SK-N-SH (cell line): ENCODE data around the gene SAMD15.

Experiments
- EZH2phosphoT487 ChIP-seq: fragments of 200-600 bp; sonication (generic); IDR thresholded peaks from 2 replicates; pipeline ENCODE4 v1.6.1; 2017; ENCODE audit warnings: low read depth, mixed run types, mild to moderate bottlenecking, antibody characterized with exemption, moderate library complexity, borderline replicate concordance
- FOXM1 ChIP-seq: IDR thresholded peaks from 2 replicates; pipeline ENCODE4 v1.4.0; 2012; ENCODE audit warnings: low read depth, mild to moderate bottlenecking
- MXI1 ChIP-seq: IDR thresholded peaks from 2 replicates; pipeline ENCODE4 v1.6.1; 2012; ENCODE audit warnings: mild to moderate bottlenecking, low read depth, low read length, improper control_type of control experiment
- NFIC ChIP-seq: IDR thresholded peaks from 2 replicates; pipeline ENCODE4 v1.4.0; 2012; ENCODE audit warnings: borderline replicate concordance
- POLR2AphosphoS5 ChIP-seq: IDR thresholded peaks from 2 replicates; pipeline ENCODE4 v1.6.1; 2012; ENCODE audit warnings: low read depth, low read length
- RAD21 ChIP-seq: IDR thresholded peaks from 2 replicates; pipeline ENCODE4 v1.6.1; 2012; ENCODE audit warnings: mild to moderate bottlenecking, low read length
- RFX5 ChIP-seq: IDR thresholded peaks from 2 replicates; pipeline ENCODE4 v1.6.1; 2012; ENCODE audit warnings: mild to moderate bottlenecking, improper control_type of control experiment, low read length
- SMC3 ChIP-seq: IDR thresholded peaks from 2 replicates; pipeline ENCODE4 v1.6.1; 2012; ENCODE audit warnings: low read depth, low read length, improper control_type of control experiment
- TAF1 ChIP-seq: IDR thresholded peaks from 2 replicates; pipeline ENCODE4 v1.6.1; 2012; ENCODE audit warnings: low read depth, mild to moderate bottlenecking, low read length, moderate library complexity, borderline replicate concordance
- TF ChIP-seq, protein P1 (sequence below): fragments of 200-600 bp; sonication (generic); IDR thresholded peaks from 2 replicates; pipeline ENCODE4 v1.6.1; 2017; ENCODE audit warnings: antibody characterized with exemption, mild to moderate bottlenecking, moderate library complexity
- TF ChIP-seq, protein P2 (sequence below): IDR thresholded peaks from 2 replicates; pipeline ENCODE4 v1.4.0; 2012; ENCODE audit warnings: low read depth, borderline replicate concordance
- TF ChIP-seq, protein P3 (sequence below): fragments of 150-350 bp; IDR thresholded peaks from 2 replicates; pipeline ENCODE4 v1.6.1; 2017; ENCODE audit warnings: antibody characterized with exemption, low read length, low read depth, borderline replicate concordance
- TF ChIP-seq, protein P4 (sequence below): IDR thresholded peaks from 2 replicates; pipeline ENCODE4 v1.6.1; 2012; ENCODE audit warnings: mild to moderate bottlenecking, low read depth, low read length, moderate library complexity

DNA sequence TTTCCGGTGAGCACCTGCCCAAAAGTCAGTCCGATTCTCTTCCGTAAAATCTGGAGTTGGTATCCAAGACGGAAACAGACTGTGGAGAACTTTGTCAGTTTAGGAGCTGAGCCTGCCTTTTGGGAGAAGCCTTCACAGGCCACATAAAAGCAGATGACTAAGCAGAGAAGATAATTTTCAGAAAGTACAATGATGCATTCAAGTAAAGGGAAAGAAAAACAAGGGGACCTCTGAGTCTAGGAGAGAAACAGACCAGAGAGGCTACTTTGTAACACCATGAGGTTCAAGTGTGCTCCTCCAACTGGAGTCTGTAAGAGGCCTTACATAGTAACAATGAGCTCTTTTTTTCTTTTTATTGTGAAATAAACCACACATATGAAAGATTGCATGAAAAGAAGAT is 21.4 kb upstream of the SAMD15 start:
- TF ChIP-seq, protein P1, sequence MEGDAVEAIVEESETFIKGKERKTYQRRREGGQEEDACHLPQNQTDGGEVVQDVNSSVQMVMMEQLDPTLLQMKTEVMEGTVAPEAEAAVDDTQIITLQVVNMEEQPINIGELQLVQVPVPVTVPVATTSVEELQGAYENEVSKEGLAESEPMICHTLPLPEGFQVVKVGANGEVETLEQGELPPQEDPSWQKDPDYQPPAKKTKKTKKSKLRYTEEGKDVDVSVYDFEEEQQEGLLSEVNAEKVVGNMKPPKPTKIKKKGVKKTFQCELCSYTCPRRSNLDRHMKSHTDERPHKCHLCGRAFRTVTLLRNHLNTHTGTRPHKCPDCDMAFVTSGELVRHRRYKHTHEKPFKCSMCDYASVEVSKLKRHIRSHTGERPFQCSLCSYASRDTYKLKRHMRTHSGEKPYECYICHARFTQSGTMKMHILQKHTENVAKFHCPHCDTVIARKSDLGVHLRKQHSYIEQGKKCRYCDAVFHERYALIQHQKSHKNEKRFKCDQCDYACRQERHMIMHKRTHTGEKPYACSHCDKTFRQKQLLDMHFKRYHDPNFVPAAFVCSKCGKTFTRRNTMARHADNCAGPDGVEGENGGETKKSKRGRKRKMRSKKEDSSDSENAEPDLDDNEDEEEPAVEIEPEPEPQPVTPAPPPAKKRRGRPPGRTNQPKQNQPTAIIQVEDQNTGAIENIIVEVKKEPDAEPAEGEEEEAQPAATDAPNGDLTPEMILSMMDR = no peak
- TF ChIP-seq POLR2AphosphoS5 (no peak), RAD21 (no peak), RFX5 (no peak), FOXM1 (no peak), EZH2phosphoT487 (no peak), SMC3 (no peak), TAF1 (no peak), MXI1 (no peak), NFIC (no peak)
- TF ChIP-seq, protein P2, sequence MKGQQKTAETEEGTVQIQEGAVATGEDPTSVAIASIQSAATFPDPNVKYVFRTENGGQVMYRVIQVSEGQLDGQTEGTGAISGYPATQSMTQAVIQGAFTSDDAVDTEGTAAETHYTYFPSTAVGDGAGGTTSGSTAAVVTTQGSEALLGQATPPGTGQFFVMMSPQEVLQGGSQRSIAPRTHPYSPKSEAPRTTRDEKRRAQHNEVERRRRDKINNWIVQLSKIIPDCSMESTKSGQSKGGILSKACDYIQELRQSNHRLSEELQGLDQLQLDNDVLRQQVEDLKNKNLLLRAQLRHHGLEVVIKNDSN = no peak
- TF ChIP-seq, protein P3, sequence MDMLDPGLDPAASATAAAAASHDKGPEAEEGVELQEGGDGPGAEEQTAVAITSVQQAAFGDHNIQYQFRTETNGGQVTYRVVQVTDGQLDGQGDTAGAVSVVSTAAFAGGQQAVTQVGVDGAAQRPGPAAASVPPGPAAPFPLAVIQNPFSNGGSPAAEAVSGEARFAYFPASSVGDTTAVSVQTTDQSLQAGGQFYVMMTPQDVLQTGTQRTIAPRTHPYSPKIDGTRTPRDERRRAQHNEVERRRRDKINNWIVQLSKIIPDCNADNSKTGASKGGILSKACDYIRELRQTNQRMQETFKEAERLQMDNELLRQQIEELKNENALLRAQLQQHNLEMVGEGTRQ = no peak
- TF ChIP-seq, protein P4, sequence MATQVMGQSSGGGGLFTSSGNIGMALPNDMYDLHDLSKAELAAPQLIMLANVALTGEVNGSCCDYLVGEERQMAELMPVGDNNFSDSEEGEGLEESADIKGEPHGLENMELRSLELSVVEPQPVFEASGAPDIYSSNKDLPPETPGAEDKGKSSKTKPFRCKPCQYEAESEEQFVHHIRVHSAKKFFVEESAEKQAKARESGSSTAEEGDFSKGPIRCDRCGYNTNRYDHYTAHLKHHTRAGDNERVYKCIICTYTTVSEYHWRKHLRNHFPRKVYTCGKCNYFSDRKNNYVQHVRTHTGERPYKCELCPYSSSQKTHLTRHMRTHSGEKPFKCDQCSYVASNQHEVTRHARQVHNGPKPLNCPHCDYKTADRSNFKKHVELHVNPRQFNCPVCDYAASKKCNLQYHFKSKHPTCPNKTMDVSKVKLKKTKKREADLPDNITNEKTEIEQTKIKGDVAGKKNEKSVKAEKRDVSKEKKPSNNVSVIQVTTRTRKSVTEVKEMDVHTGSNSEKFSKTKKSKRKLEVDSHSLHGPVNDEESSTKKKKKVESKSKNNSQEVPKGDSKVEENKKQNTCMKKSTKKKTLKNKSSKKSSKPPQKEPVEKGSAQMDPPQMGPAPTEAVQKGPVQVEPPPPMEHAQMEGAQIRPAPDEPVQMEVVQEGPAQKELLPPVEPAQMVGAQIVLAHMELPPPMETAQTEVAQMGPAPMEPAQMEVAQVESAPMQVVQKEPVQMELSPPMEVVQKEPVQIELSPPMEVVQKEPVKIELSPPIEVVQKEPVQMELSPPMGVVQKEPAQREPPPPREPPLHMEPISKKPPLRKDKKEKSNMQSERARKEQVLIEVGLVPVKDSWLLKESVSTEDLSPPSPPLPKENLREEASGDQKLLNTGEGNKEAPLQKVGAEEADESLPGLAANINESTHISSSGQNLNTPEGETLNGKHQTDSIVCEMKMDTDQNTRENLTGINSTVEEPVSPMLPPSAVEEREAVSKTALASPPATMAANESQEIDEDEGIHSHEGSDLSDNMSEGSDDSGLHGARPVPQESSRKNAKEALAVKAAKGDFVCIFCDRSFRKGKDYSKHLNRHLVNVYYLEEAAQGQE = no peak
